SK-N-MC (cell line): ENCODE measurements around the gene APBA3.

Experiments
- DNase-seq: peaks from one replicate; pipeline ENCODE4 v3.0.0-alpha.2; 2011; ENCODE audit warnings: low read depth, low spot score
- H3K27ac ChIP-seq: fragments of 200-600 bp; sonication (generic); 2 replicates; pipeline ENCODE4 v1.5.1; 2016; ENCODE audit warnings: mixed run types
- H3K36me3 ChIP-seq: fragments of 200-600 bp; sonication (generic); 2 replicates; pipeline ENCODE4 v1.6.1; 2017; ENCODE audit warnings: antibody characterized with exemption, low read length, mixed read lengths; ENCODE audit not compliant: insufficient read depth
- H3K4me3 ChIP-seq: fragments of 200-600 bp; sonication (generic); 2 replicates; pipeline ENCODE4 v1.5.1; 2016
- H3K9ac ChIP-seq: fragments of 200-600 bp; sonication (generic); 2 replicates; pipeline ENCODE4 v1.8.0; 2017; ENCODE audit warnings: mixed run types, mixed read lengths; ENCODE audit not compliant: insufficient read length
- H3K9me3 ChIP-seq: fragments of 200-600 bp; sonication (generic); 2 replicates; pipeline ENCODE4 v1.6.1; 2017; ENCODE audit warnings: low read depth, mild to moderate bottlenecking, antibody characterized with exemption, low read length, moderate library complexity, mixed read lengths
- EZH2 ChIP-seq: fragments of 200-600 bp; sonication (generic); IDR thresholded peaks from one replicate; pipeline ENCODE4 v1.6.1; 2017; ENCODE audit warnings: antibody characterized with exemption
- FOXP2 ChIP-seq: optimal IDR thresholded peaks from 2 replicates; pipeline ENCODE3; 2011; ENCODE audit warnings: mild to moderate bottlenecking, moderate library complexity; ENCODE audit not compliant: insufficient read depth; ENCODE audit errors: extremely low read length, control extremely low read depth
- POLR2AphosphoS5 ChIP-seq: IDR thresholded peaks from 2 replicates; pipeline ENCODE4 v1.6.1; 2012; ENCODE audit warnings: mild to moderate bottlenecking, low read depth, low read length, borderline replicate concordance

APBA3 gene

DNA sequence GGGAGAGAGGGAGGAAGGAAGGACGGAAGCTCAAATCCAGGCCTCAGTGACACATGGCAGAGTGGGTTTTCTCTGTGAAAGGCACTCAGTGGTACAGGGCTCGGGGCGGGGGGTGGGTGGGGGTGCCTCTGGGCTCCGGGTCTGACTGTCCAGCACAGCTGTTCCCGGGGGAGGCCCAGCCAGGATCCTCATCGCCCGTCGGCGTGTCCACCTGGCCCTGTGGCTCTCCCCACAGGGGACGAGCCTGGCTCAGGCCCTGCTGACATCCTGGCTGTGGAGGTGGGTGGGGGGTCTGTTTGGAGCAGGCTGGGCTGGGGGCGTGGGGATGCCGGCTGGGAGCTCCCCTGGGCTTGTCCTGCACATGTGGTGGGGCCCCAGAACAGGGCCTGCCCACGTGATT is 42.9 kb upstream of the APBA3 start:
- Histone ChIP-seq H3K4me3 (no peak overlapping the region), H3K27ac (no peak overlapping the region), H3K9me3 (no peaks in the 10 kb centered on the region), H3K36me3 (no peaks in the 10 kb centered on the region), H3K9ac (no peak overlapping the region)
- no peak for TF ChIP-seq EZH2
- no peak for TF ChIP-seq POLR2AphosphoS5
- no peak for DNase-seq

GRCh38 chr19:3803986-3804385 is 42.5 kb upstream of the APBA3 start:
- no peaks in the 10 kb centered on the region for H3K36me3 ChIP-seq

GRCh38 chr19:3803114-3803888 is 41.8 kb upstream of the APBA3 start:
- TF ChIP-seq POLR2AphosphoS5 = no peak
- TF ChIP-seq EZH2 = no peak
- no peak for TF ChIP-seq FOXP2
- no peak overlapping the region for H3K4me3 ChIP-seq
- no peak for DNase-seq

More at GRCh38 chr19:3803986-3804385, 42.5 kb upstream of the APBA3 start:
- Histone ChIP-seq H3K9me3 (no peaks in the 10 kb centered on the region), H3K4me3 (no peak overlapping the region), H3K9ac (no peak overlapping the region), H3K27ac (no peak overlapping the region)
- TF ChIP-seq EZH2 (no peak), POLR2AphosphoS5 (no peak), FOXP2 (no peak)
- DNase-seq = no peak

DNA sequence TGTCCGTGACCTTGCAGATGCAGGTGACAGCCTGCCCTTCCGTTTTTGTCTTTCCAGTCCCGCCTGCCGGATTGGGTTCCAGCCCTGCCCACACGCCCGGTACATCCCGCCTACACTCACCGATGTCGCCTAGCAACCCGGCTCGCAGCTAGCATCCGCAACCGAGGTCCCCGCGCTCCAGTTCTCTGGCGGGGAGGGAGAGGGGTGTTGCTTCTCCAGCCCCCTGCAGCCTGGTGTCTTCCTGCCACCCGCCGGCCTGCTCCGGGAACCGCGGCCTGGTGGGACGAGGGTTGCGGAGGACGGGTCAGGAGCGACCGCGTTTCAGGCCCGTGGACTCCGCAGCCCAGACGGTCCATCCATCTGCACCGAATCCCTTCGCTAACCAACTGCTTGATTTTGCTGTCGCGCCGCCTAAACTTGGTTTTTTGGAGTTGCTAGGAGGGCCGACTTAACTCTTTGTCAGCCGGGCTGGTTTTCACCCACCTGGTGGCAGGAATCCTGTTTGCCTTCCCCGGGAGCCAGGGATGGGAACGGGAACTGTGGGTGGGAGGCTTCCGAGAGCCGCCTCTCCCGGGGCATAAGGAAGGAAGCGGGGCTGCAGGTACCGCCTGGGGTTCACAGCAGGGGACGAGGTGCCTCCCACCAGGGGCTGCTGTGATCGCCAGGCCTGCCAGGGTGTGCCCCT is 40.1 kb upstream of the APBA3 start:
- H3K9me3 ChIP-seq = no peaks in the 10 kb centered on the region
- TF ChIP-seq EZH2 = no peak
- TF ChIP-seq POLR2AphosphoS5 = no peak
- TF ChIP-seq FOXP2 = no peak
- H3K36me3 ChIP-seq = no peaks in the 10 kb centered on the region
- no peak for DNase-seq
- H3K27ac ChIP-seq = no peak overlapping the region
- H3K9ac ChIP-seq = no peak overlapping the region
- no peak overlapping the region for H3K4me3 ChIP-seq

More at GRCh38 chr19:3803114-3803888, 41.8 kb upstream of the APBA3 start:
- no peaks in the 10 kb centered on the region for H3K36me3 ChIP-seq
- H3K9me3 ChIP-seq = no peaks in the 10 kb centered on the region
- H3K27ac ChIP-seq = no peak overlapping the region
- no peak overlapping the region for H3K9ac ChIP-seq

DNA sequence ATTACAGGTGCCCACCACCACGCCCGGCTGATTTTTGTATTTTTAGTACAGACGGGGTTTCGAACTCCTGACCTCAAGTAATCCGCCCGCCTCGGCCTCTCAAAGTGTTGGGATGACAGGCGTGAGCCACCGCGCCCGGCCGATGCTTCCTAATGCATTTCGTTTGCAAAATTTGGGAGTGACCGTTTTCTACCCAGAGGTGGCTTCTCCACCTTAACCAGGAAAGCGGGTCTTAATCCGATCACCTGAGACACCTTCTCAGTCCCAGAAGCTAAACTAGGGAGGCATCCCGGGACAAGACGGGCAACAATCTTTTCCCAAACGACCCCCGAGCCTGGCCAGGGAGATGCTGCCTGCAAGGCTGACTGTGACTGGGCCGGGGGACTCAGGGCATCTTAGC is 39.5 kb upstream of the APBA3 start:
- H3K4me3 ChIP-seq = no peak overlapping the region
- no peak overlapping the region for H3K9ac ChIP-seq
- no peak overlapping the region for H3K27ac ChIP-seq
- no peaks in the 10 kb centered on the region for H3K9me3 ChIP-seq
- H3K36me3 ChIP-seq = no peaks in the 10 kb centered on the region
- TF ChIP-seq EZH2 (no peak), FOXP2 (no peak), POLR2AphosphoS5 (no peak)
- no peak for DNase-seq

- TF ChIP-seq EZH2 = no peak
- TF ChIP-seq FOXP2 = no peak
- no peak for TF ChIP-seq POLR2AphosphoS5
- no peaks in the 10 kb centered on the region for H3K9me3 ChIP-seq
- H3K27ac ChIP-seq = no peak overlapping the region
- no peak overlapping the region for H3K4me3 ChIP-seq
- DNase-seq = no peak
- no peaks in the 10 kb centered on the region for H3K36me3 ChIP-seq
- H3K9ac ChIP-seq = no peak overlapping the region
Measured at GRCh38 chr19:3798137-3798536, 36.6 kb upstream of the APBA3 start.

GRCh38 chr19:3796358-3796757 is 34.9 kb upstream of the APBA3 start:
- no peaks in the 10 kb centered on the region for H3K9me3 ChIP-seq
- H3K36me3 ChIP-seq = no peaks in the 10 kb centered on the region
- TF ChIP-seq EZH2 = no peak
- TF ChIP-seq FOXP2 = no peak
- no peak for TF ChIP-seq POLR2AphosphoS5
- no peak overlapping the region for H3K9ac ChIP-seq
- H3K27ac ChIP-seq = no peak overlapping the region
- H3K4me3 ChIP-seq = no peak overlapping the region
- DNase-seq = no peak

- H3K27ac ChIP-seq = no peak overlapping the region
- no peak overlapping the region for H3K4me3 ChIP-seq
- DNase-seq = no peak
- no peaks in the 10 kb centered on the region for H3K9me3 ChIP-seq
- H3K9ac ChIP-seq = no peak overlapping the region
- no peak for TF ChIP-seq POLR2AphosphoS5
- TF ChIP-seq FOXP2 = no peak
- no peaks in the 10 kb centered on the region for H3K36me3 ChIP-seq
Measured at GRCh38 chr19:3793799-3794198, 32.3 kb upstream of the APBA3 start.
